ENCODE measurements around the gene ZNF335. TPM values are rescaled to one million over a fixed set of nuclear protein-coding genes. Genes with fewer than 3 reads are reported as not detected.

ZNF335 gene
- total RNA-seq, result 11.3 and 15.4 TPM in 2 replicates

GRCh38 chr20:45971675-45972499 lies at the start of gene ZNF335:
Gene ZNF335 (minus strand): TSS chr20:45972203. CDS start chr20:45971410, 793 bp downstream.

GRCh38 chr20:45934586-45935415 lies 37.2 kb downstream of the ZNF335 start, which contains the start of gene PCIF1:
Gene PCIF1 (plus strand): TSS chr20:45934683. CDS start chr20:45939000, 4,317 bp downstream.

GRCh38 chr20:45911486-45912343 lies 60.3 kb downstream of the ZNF335 start, which contains the start of gene PLTP:
Gene PLTP (minus strand): TSS chr20:45912155. CDS start chr20:45911452, 703 bp downstream.

Other genes starting within 250 kb of the ZNF335 start
- not detected in 2 replicates for gene SPINT4, start 249.9 kb downstream of the ZNF335 start, total RNA-seq
- 0.17 and 0.39 TPM in 2 replicates for gene WFDC3, start 180.3 kb downstream of the ZNF335 start, total RNA-seq
- 5.9 and 12.8 TPM in 2 replicates for gene DNTTIP1, start 180.2 kb downstream of the ZNF335 start, total RNA-seq
- gene UBE2C, start 159.6 kb downstream of the ZNF335 start, total RNA-seq, result 2.1 and 7.9 TPM in 2 replicates
- gene TNNC2, start 144.9 kb downstream of the ZNF335 start, total RNA-seq, result 0.39 TPM in 1 of 2 replicates, not detected in the other
- 57.8 and 64.4 TPM in 2 replicates for gene SNX21, start 138.4 kb downstream of the ZNF335 start, total RNA-seq
- gene ACOT8, start 114.8 kb downstream of the ZNF335 start, total RNA-seq, result 30.2 and 32.1 TPM in 2 replicates
- 5.0 and 5.1 TPM in 2 replicates for gene ZSWIM3, start 114.6 kb downstream of the ZNF335 start, total RNA-seq
- gene ZSWIM1, start 91.0 kb downstream of the ZNF335 start, total RNA-seq, result 5.8 and 6.0 TPM in 2 replicates
- gene SPATA25, start 84.6 kb downstream of the ZNF335 start, total RNA-seq, result 0.65 and 2.0 TPM in 2 replicates
- 3.8 and 4.5 TPM in 2 replicates for gene NEURL2, start 81.0 kb downstream of the ZNF335 start, total RNA-seq
- 174 and 186 TPM in 2 replicates for gene CTSA, start 80.9 kb downstream of the ZNF335 start, total RNA-seq
- gene PLTP, start 60.0 kb downstream of the ZNF335 start, total RNA-seq, result 59.2 and 75.1 TPM in 2 replicates
- 13.9 and 15.1 TPM in 2 replicates for gene PCIF1, start 37.5 kb downstream of the ZNF335 start, total RNA-seq
- gene MMP9, start 36.7 kb upstream of the ZNF335 start, total RNA-seq, result not detected in 2 replicates
- gene SLC12A5, start 57.0 kb upstream of the ZNF335 start, total RNA-seq, result 0.07 TPM in 1 of 2 replicates, not detected in the other
- gene NCOA5, start 117.8 kb upstream of the ZNF335 start, total RNA-seq, result 9.3 and 9.6 TPM in 2 replicates
- gene CD40, start 146.1 kb upstream of the ZNF335 start, total RNA-seq, result 1.1 and 8.8 TPM in 2 replicates